ENCODE measurements around the gene NCKAP1.

DNA sequence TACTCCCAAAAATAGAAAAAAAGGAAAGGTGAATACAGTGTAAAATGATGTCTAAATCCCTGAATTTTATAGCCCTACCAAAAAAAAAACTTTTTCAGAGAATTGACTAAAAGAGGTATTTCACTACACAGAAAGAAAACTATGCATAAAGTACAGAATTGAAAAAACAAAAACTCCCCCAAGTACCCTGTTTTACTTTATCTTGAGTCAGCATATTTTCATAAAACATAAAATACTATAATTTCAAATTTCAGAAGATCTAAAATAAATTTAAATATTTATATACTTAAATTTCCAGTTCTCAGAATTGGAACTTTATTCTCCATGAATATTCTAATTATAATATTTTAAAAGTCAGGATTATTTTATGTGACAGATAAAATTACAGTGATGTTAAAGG is 10.1 kb downstream of the NCKAP1 start:
- no peak for TF ChIP-seq POLR2A (IDR thresholded peaks at IDR 0.05)
- TF ChIP-seq, protein P1, sequence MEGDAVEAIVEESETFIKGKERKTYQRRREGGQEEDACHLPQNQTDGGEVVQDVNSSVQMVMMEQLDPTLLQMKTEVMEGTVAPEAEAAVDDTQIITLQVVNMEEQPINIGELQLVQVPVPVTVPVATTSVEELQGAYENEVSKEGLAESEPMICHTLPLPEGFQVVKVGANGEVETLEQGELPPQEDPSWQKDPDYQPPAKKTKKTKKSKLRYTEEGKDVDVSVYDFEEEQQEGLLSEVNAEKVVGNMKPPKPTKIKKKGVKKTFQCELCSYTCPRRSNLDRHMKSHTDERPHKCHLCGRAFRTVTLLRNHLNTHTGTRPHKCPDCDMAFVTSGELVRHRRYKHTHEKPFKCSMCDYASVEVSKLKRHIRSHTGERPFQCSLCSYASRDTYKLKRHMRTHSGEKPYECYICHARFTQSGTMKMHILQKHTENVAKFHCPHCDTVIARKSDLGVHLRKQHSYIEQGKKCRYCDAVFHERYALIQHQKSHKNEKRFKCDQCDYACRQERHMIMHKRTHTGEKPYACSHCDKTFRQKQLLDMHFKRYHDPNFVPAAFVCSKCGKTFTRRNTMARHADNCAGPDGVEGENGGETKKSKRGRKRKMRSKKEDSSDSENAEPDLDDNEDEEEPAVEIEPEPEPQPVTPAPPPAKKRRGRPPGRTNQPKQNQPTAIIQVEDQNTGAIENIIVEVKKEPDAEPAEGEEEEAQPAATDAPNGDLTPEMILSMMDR (IDR thresholded peaks at IDR 0.05): no peak
